CD4-positive, alpha-beta T cell (primary cell): ENCODE measurements around the gene NRG4. TPM values are rescaled to one million over a fixed set of nuclear protein-coding genes. Genes with fewer than 3 reads are reported as not detected.

ENCODE experiments used
- ATAC-seq: fragments of 200-7000 bp; cut with Tn5 transposase; one replicate; pipeline ENCODE4 v1.10.0; 2022; ENCODE audit warnings: mild to moderate bottlenecking; ENCODE audit not compliant: poor library complexity
- CTCF ChIA-PET: fragments of 350-600 bp; sonication (Branson Sonifier 250); formaldehyde crosslinking; loops from one replicate; lab custom pipeline; 2021; ENCODE audit warnings: antibody characterized with exemption, inconsistent platforms; lab: Charles Lee
- POLR2A ChIA-PET: fragments of 350-600 bp; sonication (Branson Sonifier 250); formaldehyde crosslinking; loops from one replicate; lab custom pipeline; 2021; ENCODE audit warnings: antibody characterized with exemption, inconsistent platforms; lab: Charles Lee
- DNase-seq, 14 experiments: peaks; one replicate each; pipeline ENCODE4 v3.0.0-alpha.2; 2013 to 2020; ENCODE audit warnings: mixed read lengths in 2 of 14
- H3K27ac ChIP-seq, 2 donors: one replicate each; pipeline versions ENCODE4 v1.5.1 to v1.7.0; 2013; ENCODE audit warnings: low read length in 2 of 2, low read depth in 1 of 2, mild to moderate bottlenecking in 1 of 2
- H3K27me3 ChIP-seq, 2 experiments: 1 replicate in 1 of 2; 2 replicates in 1 of 2; pipeline versions ENCODE4 v1.6.1 to v1.7.0; 2013; ENCODE audit warnings: low read length in 2 of 2, control low read depth in 1 of 2, mild to moderate bottlenecking in 1 of 2, moderate library complexity in 1 of 2; ENCODE audit not compliant: insufficient read depth in 2 of 2, control insufficient read depth in 1 of 2
- H3K36me3 ChIP-seq: one replicate; pipeline ENCODE4 v1.6.1; 2013; ENCODE audit warnings: low read length, control low read depth; ENCODE audit not compliant: insufficient read depth
- H3K4me1 ChIP-seq: one replicate; pipeline ENCODE4 v1.6.1; 2013; ENCODE audit warnings: low read length, control low read depth; ENCODE audit not compliant: insufficient read depth
- H3K4me3 ChIP-seq: one replicate; pipeline ENCODE4 v1.5.1; 2013; ENCODE audit warnings: mild to moderate bottlenecking, low read length, moderate library complexity
- H3K9me3 ChIP-seq, 2 experiments: 1 replicate in 1 of 2; 2 replicates in 1 of 2; pipeline versions ENCODE4 v1.6.1 to v1.7.0; 2013; ENCODE audit warnings: low read length in 2 of 2, mild to moderate bottlenecking in 2 of 2, control low read depth in 1 of 2, moderate library complexity in 1 of 2; ENCODE audit not compliant: control insufficient read depth in 1 of 2, insufficient read depth in 1 of 2
- H3K27ac Mint-ChIP-seq: one replicate; pipeline ENCODE4 v1.8.0; 2020; ENCODE audit warnings: mixed read lengths
- H3K27me3 Mint-ChIP-seq: one replicate; pipeline ENCODE4 v1.8.0; 2021; ENCODE audit warnings: mixed read lengths
- H3K36me3 Mint-ChIP-seq: one replicate; pipeline ENCODE4 v1.8.0; 2021; ENCODE audit warnings: low read depth, mixed read lengths
- H3K4me1 Mint-ChIP-seq: one replicate; pipeline ENCODE4 v1.8.0; 2021; ENCODE audit warnings: low read depth, mixed read lengths
- H3K4me3 Mint-ChIP-seq: one replicate; pipeline ENCODE4 v1.8.0; 2020; ENCODE audit warnings: mild to moderate bottlenecking, mixed read lengths
- H3K9me3 Mint-ChIP-seq: one replicate; pipeline ENCODE4 v1.8.0; 2020; ENCODE audit warnings: mixed read lengths
- intact Hi-C, 2 experiments: fragments of 100-400 bp; cut with DNase I in 1 of 2; cut with micrococcal nuclease in 1 of 2; formaldehyde crosslinking; loops; one replicate each; pipeline versions ENCODE4 v1.15.1 to v1.9.0; 2023 to 2025; cut with DNase I, micrococcal nuclease
- total RNA-seq, 174 experiments: library from RNA in 2 of 174; stranded (reverse) in 2 of 174; gene quantifications; one replicate each; pipeline ENCODE4 v1.2.3 and lab custom pipeline; 2021 to 2026
- TF ChIP-seq, protein P1 (sequence below): fragments of 200-600 bp; IDR thresholded peaks from one replicate; pipeline ENCODE4 v1.8.0; 2022; ENCODE audit warnings: antibody characterized with exemption, mild to moderate bottlenecking

Gene NRG4
- total RNA-seq, 2 experiments from 2014 or later = not detected

DNA sequence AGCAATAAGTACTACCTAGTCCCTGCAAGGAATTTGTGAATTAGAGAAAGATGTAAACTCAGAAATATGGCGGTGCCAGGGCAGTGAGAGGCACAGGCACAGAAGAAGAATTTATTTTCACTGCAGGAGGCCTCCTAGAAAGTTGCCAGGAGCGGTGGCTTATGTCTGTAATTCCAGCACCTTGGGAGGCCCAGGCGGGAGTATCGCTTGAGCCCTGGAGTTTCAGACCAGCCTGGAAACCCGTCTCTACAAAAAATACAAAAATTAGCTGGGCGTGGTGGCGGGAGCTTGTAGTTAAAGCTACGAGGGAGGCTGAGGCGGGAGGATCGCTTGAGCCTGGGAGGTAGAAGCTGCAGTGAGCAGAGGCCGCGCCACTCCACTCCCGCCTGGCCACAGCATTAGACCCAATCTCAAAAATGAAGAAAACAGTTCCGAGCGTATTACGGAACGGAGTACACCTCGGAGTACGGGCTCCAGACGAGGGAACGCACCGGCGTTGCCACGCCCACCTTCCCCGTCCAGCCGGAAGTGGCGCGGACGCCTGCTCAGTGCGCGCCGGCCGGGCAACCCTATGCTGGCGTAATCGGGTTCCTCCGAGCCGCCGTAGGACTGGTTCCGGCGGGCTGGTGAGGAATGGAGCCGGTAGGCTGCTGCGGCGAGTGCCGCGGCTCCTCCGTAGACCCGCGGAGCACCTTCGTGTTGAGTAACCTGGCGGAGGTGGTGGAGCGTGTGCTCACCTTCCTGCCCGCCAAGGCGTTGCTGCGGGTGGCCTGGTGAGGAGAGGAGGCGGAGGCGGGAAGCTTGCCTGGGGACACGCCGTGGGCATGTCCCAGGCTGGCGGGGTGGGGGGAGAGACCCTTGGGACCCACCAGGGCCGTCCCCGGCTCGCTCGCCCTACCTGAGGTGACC, 108.6 kb downstream of the NRG4 start, which contains the start of gene FBXO22:
TSS of gene FBXO22 (plus strand) at position 548 of the 909 bp plus-strand sequence. CDS start at position 634, 86 bp downstream.
- ATAC-seq (peak; percentile 87), DNase-seq (peak; percentile 80 to 94 (median 86))
- H3K9me3 ChIP-seq = no peaks in the 10 kb centered on the region
- H3K4me1 ChIP-seq = peaks cover 24% of the 10 kb centered on the region
- peaks cover 41% of the 10 kb centered on the region for H3K4me1 Mint-ChIP-seq
- ChIA-PET POLR2A (interaction anchor here (0.6 to 2.3 kb wide), 5 partner anchors 10 to 535 kb away, joined by 3 to 26 read pairs (median 3); partner anchors contain the start of genes IMP3, MAN2C1 and UBE2Q2), CTCF (interaction anchor here (1.2 kb wide), 1 partner anchor 10 kb away, joined by 3 read pairs; no protein-coding TSS in a partner anchor)
- H3K4me3 Mint-ChIP-seq = peak within 1 kb of the TSS; percentile 98
- intact Hi-C loops = loop anchor here (2.0 to 5.0 kb wide), 3 partner anchors 41 to 166 kb away; no protein-coding TSS in a partner anchor
- peaks cover 27% of the 10 kb centered on the region for H3K36me3 Mint-ChIP-seq
- TF ChIP-seq, protein P1, sequence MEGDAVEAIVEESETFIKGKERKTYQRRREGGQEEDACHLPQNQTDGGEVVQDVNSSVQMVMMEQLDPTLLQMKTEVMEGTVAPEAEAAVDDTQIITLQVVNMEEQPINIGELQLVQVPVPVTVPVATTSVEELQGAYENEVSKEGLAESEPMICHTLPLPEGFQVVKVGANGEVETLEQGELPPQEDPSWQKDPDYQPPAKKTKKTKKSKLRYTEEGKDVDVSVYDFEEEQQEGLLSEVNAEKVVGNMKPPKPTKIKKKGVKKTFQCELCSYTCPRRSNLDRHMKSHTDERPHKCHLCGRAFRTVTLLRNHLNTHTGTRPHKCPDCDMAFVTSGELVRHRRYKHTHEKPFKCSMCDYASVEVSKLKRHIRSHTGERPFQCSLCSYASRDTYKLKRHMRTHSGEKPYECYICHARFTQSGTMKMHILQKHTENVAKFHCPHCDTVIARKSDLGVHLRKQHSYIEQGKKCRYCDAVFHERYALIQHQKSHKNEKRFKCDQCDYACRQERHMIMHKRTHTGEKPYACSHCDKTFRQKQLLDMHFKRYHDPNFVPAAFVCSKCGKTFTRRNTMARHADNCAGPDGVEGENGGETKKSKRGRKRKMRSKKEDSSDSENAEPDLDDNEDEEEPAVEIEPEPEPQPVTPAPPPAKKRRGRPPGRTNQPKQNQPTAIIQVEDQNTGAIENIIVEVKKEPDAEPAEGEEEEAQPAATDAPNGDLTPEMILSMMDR = no peak
- peak within 1 kb of the TSS; percentile 77 for H3K27ac Mint-ChIP-seq
- no peaks in the 10 kb centered on the region for H3K9me3 Mint-ChIP-seq
- peak within 1 kb of the TSS; percentile 86 for H3K4me3 ChIP-seq
- no peaks in the 10 kb centered on the region for H3K27me3 ChIP-seq
- H3K27ac ChIP-seq = peak within 1 kb of the TSS; percentile 76 to 83
- peaks cover 1% of the 10 kb centered on the region for H3K36me3 ChIP-seq
- H3K27me3 Mint-ChIP-seq = no peaks in the 10 kb centered on the region

DNA sequence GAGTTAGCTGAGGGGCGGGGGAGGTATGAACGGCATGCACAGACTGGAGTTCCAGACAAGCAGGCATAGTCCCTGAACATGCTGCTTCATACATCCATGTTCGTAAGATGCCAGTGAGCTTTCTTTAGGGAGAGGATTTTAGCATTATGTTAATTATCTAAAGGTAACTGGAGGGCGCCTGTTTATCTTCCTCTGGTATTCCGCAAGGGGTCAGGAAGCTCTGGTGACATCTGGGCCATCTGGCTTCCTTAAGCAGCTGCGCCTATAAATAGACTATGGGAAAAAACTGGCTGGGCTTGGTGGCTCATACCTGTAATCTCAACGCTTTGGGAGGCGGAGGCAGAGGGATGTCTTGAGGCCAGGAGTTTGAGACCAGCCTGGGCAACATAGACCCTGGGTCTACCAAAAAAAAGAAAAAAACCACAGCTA, 110.1 kb downstream of the NRG4 start:
- no peaks in the 10 kb centered on the region for H3K27me3 ChIP-seq
- CTCF ChIA-PET = no interaction called here

GRCh38 chr15:75900577-75900976, 111.6 kb downstream of the NRG4 start:
- Mint-ChIP-seq H3K27ac (peak overlapping the region; percentile 77), H3K36me3 (peaks cover 37% of the 10 kb centered on the region), H3K4me3 (peak overlapping the region; percentile 79), H3K27me3 (no peaks in the 10 kb centered on the region), H3K4me1 (peaks cover 34% of the 10 kb centered on the region), H3K9me3 (no peaks in the 10 kb centered on the region)
- TF ChIP-seq, protein P1 = no peak
- intact Hi-C loops = loop anchor here (5.0 kb wide), 2 partner anchors 38 to 163 kb away; no protein-coding TSS in a partner anchor
- ATAC-seq = no peak
- DNase-seq = no peak
- Histone ChIP-seq H3K27me3 (no peaks in the 10 kb centered on the region), H3K36me3 (peaks cover 7% of the 10 kb centered on the region), H3K27ac (no peak overlapping the region), H3K9me3 (no peaks in the 10 kb centered on the region), H3K4me3 (no peak overlapping the region), H3K4me1 (peaks cover 24% of the 10 kb centered on the region)
- CTCF ChIA-PET = no interaction called here
- POLR2A ChIA-PET = no interaction called here

More for the DNA sequence above, 110.1 kb downstream of the NRG4 start:
- Mint-ChIP-seq H3K27me3 (no peaks in the 10 kb centered on the region), H3K36me3 (peaks cover 34% of the 10 kb centered on the region), H3K9me3 (no peaks in the 10 kb centered on the region), H3K4me3 (peak overlapping the region; percentile 78), H3K27ac (peak overlapping the region; percentile 77), H3K4me1 (peaks cover 41% of the 10 kb centered on the region)
- POLR2A ChIA-PET = no interaction called here
- DNase-seq (no peak), ATAC-seq (no peak)
- H3K9me3 ChIP-seq = no peaks in the 10 kb centered on the region
- no peak overlapping the region for H3K4me3 ChIP-seq
- H3K4me1 ChIP-seq = peaks cover 24% of the 10 kb centered on the region
- no peak overlapping the region for H3K27ac ChIP-seq
- intact Hi-C loops = loop anchor here (2.0 to 5.0 kb wide), 3 partner anchors 40 to 165 kb away; no protein-coding TSS in a partner anchor
- TF ChIP-seq, protein P1 = no peak
- H3K36me3 ChIP-seq = peaks cover 5% of the 10 kb centered on the region
